NK-92 (cell line): Measurements from ENCODE around the gene IMP4.

Source experiments
- DNase-seq: peaks from one replicate; lab custom pipeline; 2025; ENCODE audit not compliant: unreplicated experiment; lab: John Stamatoyannopoulos, UW

The IMP4 gene

DNA sequence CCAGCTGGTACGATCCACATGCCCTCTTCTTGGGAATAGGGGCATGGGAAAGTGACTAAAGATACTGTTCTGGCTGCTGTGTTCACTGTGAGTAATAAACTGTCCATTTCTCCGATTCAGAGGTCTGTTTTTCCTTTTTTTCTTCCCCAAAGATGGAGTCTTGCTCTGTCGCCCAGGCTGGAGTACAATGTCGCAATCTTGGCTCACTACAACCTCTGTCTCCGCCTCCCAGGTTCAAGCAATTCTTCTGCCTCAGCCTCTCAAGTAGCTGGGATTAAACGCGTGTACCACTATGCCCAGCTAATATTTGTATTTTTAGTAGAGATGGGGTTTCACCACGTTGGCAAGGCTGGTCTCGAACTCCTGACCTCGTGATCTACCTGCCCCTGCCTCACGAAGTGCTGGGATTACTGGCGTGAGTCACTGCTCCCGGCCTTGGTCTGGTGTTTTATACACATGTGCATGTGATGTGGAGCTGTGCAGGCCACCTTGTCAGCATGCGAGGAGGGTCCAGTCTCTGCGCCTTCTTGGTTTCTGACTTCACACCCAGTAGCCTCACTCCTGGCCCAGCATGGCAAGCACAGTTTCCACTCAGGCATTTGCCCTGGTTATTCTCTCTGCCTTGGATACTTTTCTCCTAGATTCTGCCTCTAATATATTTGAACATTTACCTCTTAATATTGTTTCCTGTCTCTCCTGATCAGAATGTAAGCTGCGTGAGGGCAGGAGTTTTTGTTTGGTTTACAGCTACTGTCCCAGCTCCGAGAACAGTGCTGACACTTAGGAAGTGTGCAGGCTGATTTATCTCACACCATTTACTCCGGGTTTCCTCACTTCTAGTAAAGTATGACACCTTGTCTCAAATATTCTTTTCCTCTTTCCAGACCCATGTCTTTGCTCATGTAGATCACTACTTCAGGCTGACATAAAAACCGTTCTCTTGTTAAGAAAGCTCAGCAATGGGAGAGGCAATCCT, 32.9 kb downstream of the IMP4 start:
- no peak for DNase-seq

DNA sequence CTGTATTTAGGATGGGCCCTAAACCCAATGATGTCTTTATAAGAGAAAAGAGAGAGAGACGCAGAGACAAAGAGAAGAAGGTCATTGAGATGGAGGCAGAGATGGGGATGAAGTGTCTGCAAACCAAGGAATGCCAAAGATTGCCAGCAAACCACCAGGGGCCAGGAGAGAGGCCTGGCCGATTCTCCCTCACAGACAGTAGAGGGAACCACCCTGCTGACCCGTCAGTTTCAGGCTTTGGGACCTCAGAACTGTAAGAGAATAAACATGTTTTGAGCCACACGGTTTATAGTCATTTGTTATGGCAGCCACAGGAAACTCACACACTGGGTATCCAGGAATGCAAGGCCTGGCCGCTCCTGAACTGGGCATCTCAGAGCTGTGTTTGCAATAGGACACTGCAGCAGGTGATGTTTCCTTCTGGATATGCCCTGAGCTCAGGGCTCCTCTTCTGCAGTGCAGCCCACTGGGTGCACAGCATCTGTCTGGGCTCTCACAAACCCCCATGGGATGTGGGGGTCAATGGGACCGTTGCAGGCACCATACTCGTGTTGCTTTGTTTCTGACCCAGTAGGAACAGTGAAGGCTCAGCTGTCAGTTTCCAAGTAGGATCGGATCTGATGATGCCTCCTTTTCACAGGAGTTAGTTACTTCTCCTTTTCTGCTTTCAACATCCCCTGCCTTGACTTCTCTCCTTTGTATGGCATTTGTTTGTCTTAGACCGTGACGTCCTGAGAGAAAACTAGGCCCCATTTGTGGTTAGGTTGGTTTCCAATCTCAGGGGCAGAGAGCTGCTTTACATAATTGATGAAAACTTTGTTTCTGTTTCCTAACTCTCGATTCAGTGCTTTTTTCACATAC, 34.0 kb downstream of the IMP4 start:
- DNase-seq = no peak

- DNase-seq = no peak
Observed at GRCh38 chr2:130377491-130377890, 34.8 kb downstream of the IMP4 start.

GRCh38 chr2:130378206-130378897, 35.7 kb downstream of the IMP4 start:
- DNase-seq = no peak

- no peak for DNase-seq
Observed at GRCh38 chr2:130378898-130379214, 36.2 kb downstream of the IMP4 start.

DNA sequence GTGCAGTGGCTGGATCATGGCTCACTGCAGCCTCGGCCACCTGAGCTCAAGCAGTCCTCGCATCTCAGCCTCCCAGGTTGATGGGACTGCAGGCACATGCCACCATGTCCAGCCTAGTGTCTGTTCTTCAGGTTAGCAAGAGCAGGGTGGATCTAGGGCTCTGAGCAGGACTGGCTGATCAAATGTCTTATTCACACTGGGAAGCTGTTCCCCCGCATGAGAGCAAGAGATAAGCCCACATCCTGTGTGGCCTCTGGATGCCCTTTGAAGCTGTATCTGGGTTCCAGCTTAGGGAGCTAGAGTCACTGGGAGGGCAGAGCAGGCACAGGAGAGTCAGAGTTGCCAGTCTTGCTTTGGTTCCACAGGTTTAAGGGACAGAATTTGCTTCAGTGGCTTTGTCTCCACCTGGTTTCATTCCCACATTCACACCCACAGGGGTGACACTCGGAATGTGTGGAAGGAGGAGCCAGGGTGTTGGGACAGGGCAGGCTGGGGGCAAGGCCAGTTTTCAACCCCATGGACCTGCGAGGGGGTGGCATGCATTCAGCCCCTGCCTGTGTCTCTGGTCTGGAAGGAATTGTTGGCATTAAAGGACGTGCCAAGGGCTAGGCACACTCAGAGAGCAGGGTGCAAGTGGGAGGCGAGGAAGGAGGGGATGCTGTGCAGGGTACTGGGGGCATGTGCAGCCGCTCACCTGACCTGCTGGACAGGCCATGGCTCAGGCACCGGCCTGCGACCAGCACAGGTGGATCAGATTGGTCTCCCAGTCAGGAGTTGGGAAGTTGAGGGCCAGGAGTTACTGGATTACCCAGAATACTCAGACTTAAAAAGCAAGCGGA, 37.6 kb downstream of the IMP4 start:
- DNase-seq = no peak

GRCh38 chr2:130381145-130381544, 38.4 kb downstream of the IMP4 start:
- DNase-seq = no peak

- no peak for DNase-seq
Observed at GRCh38 chr2:130381619-130382018, 38.9 kb downstream of the IMP4 start.

- no peak for DNase-seq
Observed at GRCh38 chr2:130382313-130382917, 39.7 kb downstream of the IMP4 start.

DNA sequence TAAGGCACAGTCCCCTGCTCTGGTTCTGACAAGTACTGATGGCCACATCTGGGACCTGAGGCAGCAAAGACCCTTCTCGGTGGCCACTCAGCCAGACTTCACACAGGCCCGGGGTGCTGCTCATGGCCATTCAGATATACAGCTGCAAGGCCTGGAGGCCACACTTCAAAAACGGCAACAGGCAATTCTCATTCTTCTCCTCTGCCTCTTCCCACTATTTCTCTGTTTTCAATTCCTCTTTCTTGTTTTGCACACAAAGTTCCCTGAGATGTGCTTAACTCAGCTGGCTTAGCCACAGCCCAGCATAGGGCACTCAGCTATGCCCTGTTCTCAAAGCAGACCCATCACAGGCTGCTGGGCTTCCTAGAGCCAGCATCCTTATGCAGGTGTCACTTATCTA, 43.0 kb downstream of the IMP4 start:
- no peak for DNase-seq

- no peak for DNase-seq
Observed at GRCh38 chr2:130387071-130387400, 44.3 kb downstream of the IMP4 start.

- no peak for DNase-seq
Observed at GRCh38 chr2:130387804-130388203, 45.1 kb downstream of the IMP4 start.

- no peak for DNase-seq
Observed at GRCh38 chr2:130388221-130388907, 45.7 kb downstream of the IMP4 start.

DNA sequence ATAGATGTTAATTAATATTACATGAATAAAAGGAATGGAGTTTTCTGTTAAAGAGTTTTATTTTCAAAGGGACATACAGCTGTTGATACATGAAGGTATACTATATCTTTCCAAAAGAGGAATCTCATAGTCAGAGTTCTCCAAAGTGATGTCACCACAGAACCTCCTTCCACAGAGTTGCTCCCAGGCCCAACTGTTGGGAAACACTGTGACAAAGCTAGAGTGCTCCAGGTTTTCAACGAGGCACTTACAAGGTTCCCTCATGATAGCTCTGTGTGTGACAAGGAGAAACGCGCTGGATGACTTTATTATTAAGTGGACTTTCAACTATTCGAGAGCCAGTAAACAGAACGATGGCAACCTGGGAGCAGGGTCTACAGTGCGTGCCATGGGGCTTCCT, 46.7 kb downstream of the IMP4 start:
- DNase-seq = no peak

GRCh38 chr2:130389783-130390182, 47.1 kb downstream of the IMP4 start:
- no peak for DNase-seq

- no peak for DNase-seq
Observed at GRCh38 chr2:130390460-130391057, 47.9 kb downstream of the IMP4 start.

GRCh38 chr2:130391058-130391871, 48.6 kb downstream of the IMP4 start:
- DNase-seq = no peak

DNA sequence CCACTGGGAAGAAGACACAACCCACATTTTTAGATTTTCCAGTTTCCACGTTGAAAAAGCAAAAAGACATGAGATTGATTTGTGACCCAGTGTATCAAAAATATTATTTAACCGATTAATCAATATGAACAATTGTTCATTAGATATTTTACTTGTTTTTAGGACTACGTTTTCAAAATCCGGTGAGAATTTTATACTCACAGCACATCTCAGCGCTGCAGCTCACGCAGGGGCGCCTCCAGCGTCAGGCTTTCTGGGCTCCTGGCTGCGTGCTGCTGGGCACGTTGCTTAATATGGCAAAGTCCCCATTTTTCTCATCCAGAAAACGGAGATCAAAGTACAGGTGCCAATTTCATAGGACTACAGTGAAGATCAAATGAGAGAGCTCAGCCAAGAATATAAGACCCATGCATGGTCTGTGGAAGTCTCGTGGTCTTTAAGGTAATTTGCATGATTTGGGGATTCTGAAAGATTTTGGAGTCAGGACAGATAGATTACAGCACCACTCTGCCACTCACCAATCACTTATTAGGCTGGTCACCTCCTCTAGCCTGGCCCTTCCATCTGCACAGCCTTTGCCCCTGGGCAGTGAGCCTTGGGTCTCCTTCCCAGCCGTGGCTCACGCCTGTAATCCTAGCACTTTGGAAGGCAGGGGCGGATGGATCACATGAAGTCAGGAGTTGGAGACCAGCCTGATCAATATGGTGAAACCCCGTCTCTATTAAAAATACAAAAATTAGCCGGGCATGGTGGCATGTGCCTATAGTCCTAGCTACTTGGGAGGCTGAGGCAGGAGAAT, 49.4 kb downstream of the IMP4 start:
- DNase-seq = no peak
